Measurements from ENCODE around the gene FRA10AC1. TPM values are rescaled to one million over a fixed set of nuclear protein-coding genes. Genes with fewer than 3 reads are reported as not detected.

The FRA10AC1 gene
- total RNA-seq, 1 experiment from 2014 or later = 12.4 TPM

DNA sequence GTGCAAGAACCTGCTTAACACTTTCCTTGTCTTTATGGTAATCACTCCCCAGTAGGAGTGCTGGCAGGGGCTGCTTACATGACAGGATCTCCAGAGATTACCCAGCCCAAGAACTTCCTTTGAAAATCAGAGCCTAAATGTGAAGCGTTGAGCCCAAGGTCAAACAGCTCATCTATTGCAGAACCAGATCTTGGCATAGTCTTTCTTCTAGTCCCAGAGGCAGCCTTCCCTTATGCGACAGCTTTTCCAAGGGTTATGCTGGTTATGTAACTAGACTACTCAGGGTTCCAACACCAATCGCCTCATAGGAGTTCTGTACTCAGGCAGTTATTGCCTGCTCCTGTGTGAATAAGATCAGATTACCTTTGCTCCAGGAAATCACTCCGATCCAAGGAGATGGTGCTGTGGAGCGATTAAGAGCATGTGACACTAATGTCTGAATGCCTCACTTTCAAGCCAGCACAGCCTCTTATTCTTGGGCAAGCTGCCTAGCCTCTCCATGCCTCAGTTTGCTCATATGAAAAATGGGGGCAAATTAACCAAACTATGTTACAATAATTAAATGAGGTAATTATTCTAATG is 46.9 kb upstream of the FRA10AC1 start:
- Histone ChIP-seq H3T11ph (ENCODE audit: low read length) (no peak overlapping the region), H2AFZ (ENCODE audit: low read length) (no peak overlapping the region), H3K9ac (ENCODE audit: extremely low read depth, insufficient read length, low read length) (no peak overlapping the region), H3K56ac (ENCODE audit: insufficient read length, low read depth, low read length) (no peak overlapping the region), H2BK5ac (ENCODE audit: insufficient read length, low read length) (no peak overlapping the region), H3K18ac (ENCODE audit: insufficient read length, low read depth, low read length) (no peak overlapping the region), H3K23ac (ENCODE audit: insufficient read length, low read depth, low read length) (no peak overlapping the region), H3K4me2 (ENCODE audit: insufficient read depth, insufficient read length, low read length) (peak overlapping the region; percentile 54), H3K4me1 (ENCODE audit: insufficient read depth, low read length) (peaks cover 7% of the 10 kb centered on the region; the same call in 1 of the 2 replicates), H4K91ac (ENCODE audit: insufficient read length, low read depth, low read length) (no peak overlapping the region), H3K4ac (ENCODE audit: low read depth, low read length) (no peak overlapping the region), H3K14ac (ENCODE audit: insufficient read depth, low read length) (no peak overlapping the region), H3K23me2 (ENCODE audit: insufficient read length, low read depth, low read length, poor library complexity, severe bottlenecking) (no peaks in the 10 kb centered on the region), H3K79me1 (ENCODE audit: insufficient read depth, low read depth, low read length, poor library complexity, severe bottlenecking) (no peaks in the 10 kb centered on the region), H2BK120ac (ENCODE audit: low read depth, low read length, poor library complexity, severe bottlenecking) (no peak overlapping the region), H3K9me3 (ENCODE audit: control insufficient read depth, low read depth, low read length) (no peaks in the 10 kb centered on the region), H3K27me3 (ENCODE audit: insufficient read depth, low read length) (no peaks in the 10 kb centered on the region), H3K27ac (ENCODE audit: insufficient read length, low read depth, low read length) (peak overlapping the region; percentile 0), H2BK12ac (ENCODE audit: insufficient read length, low read depth, low read length) (no peak overlapping the region), H2BK20ac (ENCODE audit: low read depth, low read length, poor library complexity, severe bottlenecking) (no peak overlapping the region), H4K5ac (ENCODE audit: insufficient read length, low read depth, low read length) (no peak overlapping the region), H2BK15ac (ENCODE audit: low read depth, low read length) (no peak overlapping the region), H3K79me2 (ENCODE audit: insufficient read depth, low read length) (no peaks in the 10 kb centered on the region), H2AK5ac (ENCODE audit: insufficient read length, low read length) (no peak overlapping the region), H4K8ac (replicated peaks; ENCODE audit: insufficient read length, low read depth, low read length) (no peak overlapping the region), H4K20me1 (ENCODE audit: control insufficient read depth, insufficient read depth, insufficient read length) (no peaks in the 10 kb centered on the region)
- DNase-seq = peak; percentile 72
- peaks cover 5% of the 10 kb centered on the region for H3K27me3 Mint-ChIP-seq (ENCODE audit: low read depth)
- H3K9me3 Mint-ChIP-seq = no peaks in the 10 kb centered on the region; a peak in 2 of 5 replicates
- TF ChIP-seq, protein P1, sequence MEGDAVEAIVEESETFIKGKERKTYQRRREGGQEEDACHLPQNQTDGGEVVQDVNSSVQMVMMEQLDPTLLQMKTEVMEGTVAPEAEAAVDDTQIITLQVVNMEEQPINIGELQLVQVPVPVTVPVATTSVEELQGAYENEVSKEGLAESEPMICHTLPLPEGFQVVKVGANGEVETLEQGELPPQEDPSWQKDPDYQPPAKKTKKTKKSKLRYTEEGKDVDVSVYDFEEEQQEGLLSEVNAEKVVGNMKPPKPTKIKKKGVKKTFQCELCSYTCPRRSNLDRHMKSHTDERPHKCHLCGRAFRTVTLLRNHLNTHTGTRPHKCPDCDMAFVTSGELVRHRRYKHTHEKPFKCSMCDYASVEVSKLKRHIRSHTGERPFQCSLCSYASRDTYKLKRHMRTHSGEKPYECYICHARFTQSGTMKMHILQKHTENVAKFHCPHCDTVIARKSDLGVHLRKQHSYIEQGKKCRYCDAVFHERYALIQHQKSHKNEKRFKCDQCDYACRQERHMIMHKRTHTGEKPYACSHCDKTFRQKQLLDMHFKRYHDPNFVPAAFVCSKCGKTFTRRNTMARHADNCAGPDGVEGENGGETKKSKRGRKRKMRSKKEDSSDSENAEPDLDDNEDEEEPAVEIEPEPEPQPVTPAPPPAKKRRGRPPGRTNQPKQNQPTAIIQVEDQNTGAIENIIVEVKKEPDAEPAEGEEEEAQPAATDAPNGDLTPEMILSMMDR (conservative IDR thresholded peaks at IDR 0.05) = no peak
- H3K4me1 Mint-ChIP-seq = peaks cover 70 to 79% of the 10 kb centered on the region in 2 experiments
- H3K27ac Mint-ChIP-seq = peak overlapping the region; percentile 6 to 94 (median 59)
- no peaks in the 10 kb centered on the region for H3K36me3 Mint-ChIP-seq (ENCODE audit: insufficient read depth in 1 of 3, low read depth in 3 of 3)
- H3K4me3 Mint-ChIP-seq = peak overlapping the region; percentile 8 to 53; a peak in 4 of 5 replicates
- WGBS (ENCODE audit: extremely low coverage, insufficient read length, low lambda C conversion rate) = no CpG with 5 or more reads among the region's 5 CpGs
